Glutamatergic neuron (in vitro differentiated cells): ENCODE data around the gene NR1H4. TPM values are rescaled to one million over a fixed set of nuclear protein-coding genes. Genes with fewer than 3 reads are reported as not detected.
"Not testable (repeated sequence)": the region's sequence is repeated elsewhere in the genome, so short reads cannot be mapped to it uniquely, and the experiment has no call there.

Experiments
- DNase-seq: peaks from one replicate; pipeline ENCODE4 v3.0.0; 2022
- H3K27ac Mint-ChIP-seq: one replicate; pipeline ENCODE4 v1.8.0; 2020; ENCODE audit warnings: mild to moderate bottlenecking, mixed read lengths, inconsistent platforms; ENCODE audit not compliant: unreplicated experiment
- H3K27me3 Mint-ChIP-seq: one replicate; pipeline ENCODE4 v1.8.0; 2020; ENCODE audit warnings: mild to moderate bottlenecking, moderate library complexity, mixed read lengths, inconsistent platforms; ENCODE audit not compliant: unreplicated experiment
- H3K36me3 Mint-ChIP-seq: one replicate; pipeline ENCODE4 v1.8.0; 2020; ENCODE audit warnings: mild to moderate bottlenecking, mixed read lengths, inconsistent platforms; ENCODE audit not compliant: unreplicated experiment
- H3K4me1 Mint-ChIP-seq: one replicate; pipeline ENCODE4 v1.8.0; 2020; ENCODE audit warnings: mild to moderate bottlenecking, low read depth, mixed read lengths, inconsistent platforms; ENCODE audit not compliant: unreplicated experiment
- H3K4me3 Mint-ChIP-seq: one replicate; pipeline ENCODE4 v1.8.0; 2020; ENCODE audit warnings: mild to moderate bottlenecking, mixed read lengths, inconsistent platforms; ENCODE audit not compliant: unreplicated experiment
- H3K9me3 Mint-ChIP-seq: one replicate; pipeline ENCODE4 v1.8.0; 2020; ENCODE audit warnings: mild to moderate bottlenecking, moderate library complexity, mixed read lengths, inconsistent platforms; ENCODE audit not compliant: unreplicated experiment
- CTCF ChIP-seq: fragments of 200-600 bp; sonication (generic); IDR thresholded peaks from one replicate; pipeline ENCODE4 v1.5.0; 2021; ENCODE audit not compliant: partially characterized antibody, unreplicated experiment
- total RNA-seq: library from RNA; stranded (reverse); fragmentation: NEBNext Ultra II Directional; extraction: Animal tissue kit (Norgen Biotek cat#: 25700); gene quantifications from one replicate; pipeline ENCODE4 v1.2.1, GENCODE V29; 2021; ENCODE audit not compliant: unreplicated experiment

Gene NR1H4
- total RNA-seq, 1 donor from 2014 or later, result not detected

DNA sequence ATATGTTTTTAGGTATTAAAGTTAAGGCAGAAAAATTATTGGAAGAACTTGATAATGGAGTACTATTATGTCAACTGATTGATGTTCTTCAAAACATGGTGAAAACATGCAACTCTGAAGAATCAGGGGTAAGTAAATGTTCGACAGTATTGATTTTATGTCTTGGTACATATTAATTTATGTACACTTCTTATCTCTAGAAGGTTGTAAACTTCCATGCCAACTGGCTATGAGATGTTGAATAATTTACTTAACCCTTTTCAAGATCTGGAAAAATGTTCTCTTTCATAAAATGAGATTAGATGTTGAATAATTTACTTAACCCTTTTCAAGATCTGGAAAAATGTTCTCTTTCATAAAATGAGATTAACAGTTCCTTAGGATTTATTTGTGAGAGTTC is 128.0 kb downstream of the NR1H4 start:
- Mint-ChIP-seq H3K9me3 (peaks cover 2% of the 10 kb centered on the region), H3K36me3 (peaks cover 6% of the 10 kb centered on the region), H3K27me3 (peaks cover 2% of the 10 kb centered on the region), H3K4me3 (no peak overlapping the region), H3K27ac (no peak overlapping the region), H3K4me1 (peaks cover 8% of the 10 kb centered on the region)
- DNase-seq, result no peak
- TF ChIP-seq CTCF, result no peak

DNA sequence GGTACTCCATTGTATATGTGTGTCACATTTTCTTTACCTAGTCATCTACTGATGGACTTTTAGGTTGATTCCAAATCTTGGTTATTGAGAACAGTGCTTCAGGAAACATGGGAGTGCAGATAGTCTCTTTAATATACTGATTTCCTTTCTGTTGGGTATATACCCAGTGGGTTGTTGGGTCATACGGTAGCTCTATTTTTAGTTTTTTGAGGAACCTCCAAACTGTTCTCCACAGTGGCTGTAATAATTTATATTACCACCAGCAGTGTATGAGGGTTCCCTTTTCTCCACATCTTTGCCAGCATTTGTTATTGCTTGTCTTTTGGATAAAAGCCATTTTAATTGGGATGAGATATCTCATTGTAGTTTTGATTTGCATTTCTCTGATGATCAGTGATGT is 129.3 kb downstream of the NR1H4 start:
- not testable (repeated sequence) for H3K27ac Mint-ChIP-seq, H3K4me1 Mint-ChIP-seq, DNase-seq, H3K36me3 Mint-ChIP-seq, H3K4me3 Mint-ChIP-seq, H3K9me3 Mint-ChIP-seq, H3K27me3 Mint-ChIP-seq

- no peak for TF ChIP-seq CTCF
- peaks cover 11% of the 10 kb centered on the region for H3K36me3 Mint-ChIP-seq
- H3K27me3 Mint-ChIP-seq, result no peaks in the 10 kb centered on the region
- H3K4me3 Mint-ChIP-seq, result no peak overlapping the region
- no peak for DNase-seq
- H3K27ac Mint-ChIP-seq, result no peak overlapping the region
- H3K9me3 Mint-ChIP-seq, result peaks cover 4% of the 10 kb centered on the region
- peaks cover 10% of the 10 kb centered on the region for H3K4me1 Mint-ChIP-seq
Observed at GRCh38 chr12:100608776-100609175, 135.1 kb downstream of the NR1H4 start.

- Mint-ChIP-seq H3K27me3 (no peaks in the 10 kb centered on the region), H3K27ac (no peak overlapping the region)
Observed at GRCh38 chr12:100610666-100611430, 137.2 kb downstream of the NR1H4 start.

DNA sequence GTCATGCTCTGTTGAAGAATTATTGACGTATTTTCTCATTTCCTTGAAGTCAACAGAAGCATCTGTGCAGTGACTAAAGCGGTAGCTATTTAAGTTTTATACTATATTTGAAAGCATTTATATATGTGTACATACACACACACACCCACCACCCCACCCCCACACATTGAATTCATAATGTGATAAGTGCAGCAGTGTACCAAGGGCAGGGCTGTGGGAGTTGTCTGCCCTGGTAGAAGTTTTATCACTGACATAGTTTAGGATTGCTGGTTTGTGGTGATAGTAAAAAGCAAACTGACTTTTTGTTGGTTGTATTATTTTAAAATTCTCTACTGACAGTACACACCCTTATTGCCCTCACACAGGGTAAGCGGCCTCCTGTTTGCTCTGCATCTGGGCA is 138.9 kb downstream of the NR1H4 start:
- Mint-ChIP-seq H3K9me3 (peaks cover 4% of the 10 kb centered on the region), H3K27me3 (no peaks in the 10 kb centered on the region), H3K4me3 (no peak overlapping the region), H3K4me1 (peaks cover 10% of the 10 kb centered on the region), H3K27ac (no peak overlapping the region), H3K36me3 (peaks cover 5% of the 10 kb centered on the region)
- TF ChIP-seq CTCF, result no peak
- DNase-seq, result no peak

More at GRCh38 chr12:100610666-100611430, 137.2 kb downstream of the NR1H4 start:
- no peak for DNase-seq
- H3K9me3 Mint-ChIP-seq, result peaks cover 4% of the 10 kb centered on the region
- TF ChIP-seq CTCF, result no peak
- H3K4me1 Mint-ChIP-seq, result peaks cover 10% of the 10 kb centered on the region
- H3K4me3 Mint-ChIP-seq, result no peak overlapping the region
- peaks cover 5% of the 10 kb centered on the region for H3K36me3 Mint-ChIP-seq

Other genes starting within 250 kb of the NR1H4 start
- 2.0 TPM for gene DEPDC4, start 206.8 kb upstream of the NR1H4 start, total RNA-seq
- gene SCYL2, start 206.7 kb upstream of the NR1H4 start, total RNA-seq, result 106 TPM
- gene SLC17A8, start 116.8 kb upstream of the NR1H4 start, total RNA-seq, result 0.25 TPM
- 56.2 TPM for gene GAS2L3, start 99.8 kb downstream of the NR1H4 start, total RNA-seq